NB4 (cell line): ENCODE measurements around the gene ACER2.

Experiments
- DNase-seq: peaks from one replicate; pipeline ENCODE4 v3.0.0; 2010; ENCODE audit warnings: low read depth
- H3K4me3 ChIP-seq: one replicate; pipeline ENCODE4 v1.5.1; 2011; ENCODE audit warnings: mild to moderate bottlenecking, low read depth, low read length, moderate library complexity
- CTCF ChIP-seq: IDR thresholded peaks from one replicate; pipeline ENCODE4 v1.5.1; 2012; ENCODE audit warnings: low read depth, low read length
- MYC ChIP-seq: IDR thresholded peaks from 2 replicates; pipeline ENCODE4 v1.6.1; 2011; ENCODE audit warnings: low read depth, low read length
- POLR2A ChIP-seq: IDR thresholded peaks from 2 replicates; pipeline ENCODE4 v1.6.1; 2011; ENCODE audit warnings: mild to moderate bottlenecking; ENCODE audit not compliant: insufficient read length; ENCODE audit errors: extremely low read depth
- TF ChIP-seq, protein P1 (sequence below): IDR thresholded peaks from 2 replicates; pipeline ENCODE4 v1.6.1; 2011; ENCODE audit warnings: low read depth, low read length

The ACER2 gene

GRCh38 chr9:19490269-19490668 is 81.5 kb downstream of the ACER2 start:
- H3K4me3 ChIP-seq, result no peak overlapping the region
- no peak for DNase-seq
- TF ChIP-seq, protein P1, sequence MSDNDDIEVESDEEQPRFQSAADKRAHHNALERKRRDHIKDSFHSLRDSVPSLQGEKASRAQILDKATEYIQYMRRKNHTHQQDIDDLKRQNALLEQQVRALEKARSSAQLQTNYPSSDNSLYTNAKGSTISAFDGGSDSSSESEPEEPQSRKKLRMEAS, result no peak
- TF ChIP-seq MYC (no peak), CTCF (no peak), POLR2A (no peak)

DNA sequence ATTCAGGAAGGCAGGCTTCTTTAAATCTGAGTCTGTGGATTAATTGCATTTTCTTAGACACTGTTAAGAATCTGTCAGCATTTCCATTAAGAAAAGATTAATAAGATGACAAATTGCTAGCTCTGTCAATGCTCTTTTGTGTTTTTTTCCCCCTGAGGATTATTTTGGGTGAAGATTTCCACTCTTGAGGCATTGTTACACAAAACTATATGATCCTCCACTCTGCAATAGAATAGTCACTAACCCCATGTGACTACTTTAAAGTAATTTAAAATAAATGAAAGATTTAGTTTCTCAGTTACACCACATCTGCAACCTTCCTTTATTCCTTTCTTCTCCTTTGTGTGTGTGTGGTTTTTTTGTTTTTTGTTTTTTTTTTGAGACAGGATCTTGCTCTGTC is 82.0 kb downstream of the ACER2 start:
- DNase-seq, result no peak
- TF ChIP-seq MYC (no peak), POLR2A (no peak), CTCF (no peak)
- TF ChIP-seq, protein P1, result no peak
- H3K4me3 ChIP-seq, result no peak overlapping the region

DNA sequence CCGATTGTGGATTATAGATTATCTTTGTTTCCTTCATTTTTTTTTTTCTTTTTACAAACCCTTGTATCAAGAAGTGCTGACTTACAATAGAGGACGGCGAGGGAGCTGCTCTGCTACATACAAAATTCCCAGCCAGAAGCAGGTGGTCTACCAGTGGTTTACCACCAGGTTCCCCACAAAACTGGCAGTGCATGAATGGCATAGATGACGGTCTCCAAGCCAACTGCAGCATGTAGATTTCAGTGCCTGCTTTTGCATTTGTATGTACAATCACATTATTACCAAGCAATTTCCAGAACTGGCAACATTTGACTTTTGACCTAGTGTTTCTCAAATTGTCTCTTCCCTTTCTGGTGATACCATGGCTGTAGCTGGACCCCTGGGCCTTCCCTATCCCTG is 84.0 kb downstream of the ACER2 start:
- DNase-seq, result no peak
- no peak overlapping the region for H3K4me3 ChIP-seq
- TF ChIP-seq MYC (0 out of 2 replicates have a peak, but pooled peaks have one; percentile 11), CTCF (no peak)
- TF ChIP-seq, protein P1, result no peak

GRCh38 chr9:19493174-19493811 is 84.5 kb downstream of the ACER2 start:
- H3K4me3 ChIP-seq, result no peak overlapping the region
- peak; percentile 74 for DNase-seq
- TF ChIP-seq MYC (no peak), CTCF (peak; percentile 97), POLR2A (no peak)

DNA sequence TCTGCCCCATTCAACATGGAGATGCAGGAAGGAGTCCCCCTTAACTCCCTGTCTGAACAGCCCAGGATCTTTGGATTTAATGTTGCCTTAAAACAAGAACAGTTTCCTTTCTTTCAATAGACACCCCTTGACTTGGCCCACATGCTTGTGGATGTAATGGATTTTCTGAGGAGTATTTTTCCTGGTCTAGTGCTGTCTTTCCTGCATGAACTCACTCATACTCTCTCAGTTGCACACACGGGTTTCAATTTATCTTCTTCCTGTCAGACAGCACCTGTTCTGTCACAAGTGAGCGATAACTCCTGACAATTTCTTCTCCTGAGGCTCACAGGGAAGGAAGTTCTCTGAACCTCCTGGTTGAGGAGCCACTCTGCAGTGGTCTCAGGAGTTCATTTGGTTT is 85.1 kb downstream of the ACER2 start:
- TF ChIP-seq POLR2A (no peak), CTCF (peak; percentile 4)
- DNase-seq, result no peak

More for the DNA sequence above, 85.1 kb downstream of the ACER2 start:
- no peak overlapping the region for H3K4me3 ChIP-seq
